ENCODE measurements around the gene RGS17.

DNA sequence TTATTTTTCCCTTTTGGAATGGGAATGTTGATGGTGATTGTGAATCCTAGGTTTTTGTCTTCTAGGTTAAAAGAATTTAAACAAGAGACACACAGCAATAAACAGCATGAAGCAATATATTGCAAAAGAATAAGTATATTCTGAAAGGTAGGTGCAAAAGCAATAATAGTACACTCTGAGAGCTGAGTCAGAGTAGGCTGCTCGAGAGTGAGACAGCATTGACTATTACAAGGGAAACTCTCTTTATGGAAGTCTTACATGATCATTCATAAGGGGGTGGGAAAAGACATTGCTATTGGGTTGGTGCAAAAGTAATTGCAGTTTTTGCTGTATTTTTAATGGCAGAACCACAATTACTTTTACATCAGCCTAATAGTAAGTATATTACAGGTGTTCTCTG is 173.3 kb downstream of the RGS17 start:
- TF ChIP-seq ZNF565 (CRISPR knock-in tag; conservative IDR thresholded peaks at IDR 0.05; ENCODE audit: low read depth) (no peak), TOX (CRISPR knock-in tag; IDR thresholded peaks at IDR 0.05; ENCODE audit: borderline replicate concordance) (no peak), ZFP3 (CRISPR knock-in tag; IDR thresholded peaks at IDR 0.05) (no peak), ARNTL (CRISPR knock-in tag; IDR thresholded peaks at IDR 0.05; ENCODE audit: borderline replicate concordance, low read depth) (no peak), ZNF70 (CRISPR knock-in tag; IDR thresholded peaks at IDR 0.05) (no peak), ZNF8 (CRISPR knock-in tag; IDR thresholded peaks at IDR 0.05) (no peak), GLIS3 (CRISPR knock-in tag; IDR thresholded peaks at IDR 0.05) (no peak), RARB (CRISPR knock-in tag; IDR thresholded peaks at IDR 0.05) (no peak), SNAI2 (CRISPR knock-in tag; IDR thresholded peaks at IDR 0.05) (no peak), ISL1 (CRISPR knock-in tag; IDR thresholded peaks at IDR 0.05) (no peak), ZFP30 (CRISPR knock-in tag; IDR thresholded peaks at IDR 0.05) (no peak), PPARA (CRISPR knock-in tag; IDR thresholded peaks at IDR 0.05; ENCODE audit: borderline replicate concordance) (no peak)
- TF ChIP-seq, protein P1, sequence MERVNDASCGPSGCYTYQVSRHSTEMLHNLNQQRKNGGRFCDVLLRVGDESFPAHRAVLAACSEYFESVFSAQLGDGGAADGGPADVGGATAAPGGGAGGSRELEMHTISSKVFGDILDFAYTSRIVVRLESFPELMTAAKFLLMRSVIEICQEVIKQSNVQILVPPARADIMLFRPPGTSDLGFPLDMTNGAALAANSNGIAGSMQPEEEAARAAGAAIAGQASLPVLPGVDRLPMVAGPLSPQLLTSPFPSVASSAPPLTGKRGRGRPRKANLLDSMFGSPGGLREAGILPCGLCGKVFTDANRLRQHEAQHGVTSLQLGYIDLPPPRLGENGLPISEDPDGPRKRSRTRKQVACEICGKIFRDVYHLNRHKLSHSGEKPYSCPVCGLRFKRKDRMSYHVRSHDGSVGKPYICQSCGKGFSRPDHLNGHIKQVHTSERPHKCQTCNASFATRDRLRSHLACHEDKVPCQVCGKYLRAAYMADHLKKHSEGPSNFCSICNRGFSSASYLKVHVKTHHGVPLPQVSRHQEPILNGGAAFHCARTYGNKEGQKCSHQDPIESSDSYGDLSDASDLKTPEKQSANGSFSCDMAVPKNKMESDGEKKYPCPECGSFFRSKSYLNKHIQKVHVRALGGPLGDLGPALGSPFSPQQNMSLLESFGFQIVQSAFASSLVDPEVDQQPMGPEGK (CRISPR knock-in tag; IDR thresholded peaks at IDR 0.05; ENCODE audit: borderline replicate concordance): no peak

Data from SK-N-SH treated with all-trans-retinoic acid at 6 μM for 48 hours (cell line).